ACC112 (cell line): Measurements from ENCODE around the gene TNFRSF13B.
"Not testable (repeated sequence)": the region's sequence is repeated elsewhere in the genome, so short reads cannot be mapped to it uniquely, and the experiment has no call there.

Experiments used
- H2AFZ ChIP-seq: fragments of 200-600 bp; sonication (generic); one replicate; pipeline ENCODE4 v1.6.0; 2017; ENCODE audit warnings: antibody characterized with exemption, low read length; ENCODE audit not compliant: unreplicated experiment
- H3K27ac ChIP-seq: fragments of 200-600 bp; sonication (generic); 2 replicates; pipeline ENCODE4 v1.5.1; 2014; ENCODE audit warnings: low read depth, mild to moderate bottlenecking, antibody characterized with exemption, low read length, moderate library complexity
- H3K27me3 ChIP-seq: fragments of 200-600 bp; sonication (generic); 2 replicates; pipeline ENCODE4 v1.6.1; 2014; ENCODE audit warnings: mild to moderate bottlenecking, antibody characterized with exemption, low read length, moderate library complexity, mixed read lengths; ENCODE audit not compliant: insufficient read depth
- H3K36me3 ChIP-seq: fragments of 200-600 bp; sonication (generic); 2 replicates; pipeline ENCODE4 v1.6.1; 2016; ENCODE audit warnings: mild to moderate bottlenecking, antibody characterized with exemption, low read length, moderate library complexity, mixed read lengths; ENCODE audit not compliant: insufficient read depth
- H3K4me1 ChIP-seq: fragments of 200-600 bp; sonication (generic); one replicate; pipeline ENCODE4 v1.6.1; 2016; ENCODE audit warnings: low read length, mixed read lengths; ENCODE audit not compliant: insufficient read depth, unreplicated experiment, control insufficient read depth
- H3K4me3 ChIP-seq: fragments of 200-600 bp; sonication (generic); 2 replicates; pipeline ENCODE4 v1.5.1; 2014; ENCODE audit warnings: mild to moderate bottlenecking, low read depth, low read length
- H3K79me2 ChIP-seq: fragments of 200-600 bp; sonication (generic); one replicate; pipeline ENCODE4 v1.6.0; 2016; ENCODE audit warnings: low read length; ENCODE audit not compliant: control insufficient read depth, unreplicated experiment, insufficient read depth

The TNFRSF13B gene

GRCh38 chr17:17015230-17015629 lies 43.3 kb upstream of the TNFRSF13B start:
- H3K4me3 ChIP-seq = no peak overlapping the region
- H3K4me1 ChIP-seq = no peaks in the 10 kb centered on the region
- H3K27ac ChIP-seq = no peak overlapping the region
- no peaks in the 10 kb centered on the region for H3K79me2 ChIP-seq
- H2AFZ ChIP-seq = no peak overlapping the region
- no peaks in the 10 kb centered on the region for H3K27me3 ChIP-seq
- H3K36me3 ChIP-seq = no peaks in the 10 kb centered on the region

DNA sequence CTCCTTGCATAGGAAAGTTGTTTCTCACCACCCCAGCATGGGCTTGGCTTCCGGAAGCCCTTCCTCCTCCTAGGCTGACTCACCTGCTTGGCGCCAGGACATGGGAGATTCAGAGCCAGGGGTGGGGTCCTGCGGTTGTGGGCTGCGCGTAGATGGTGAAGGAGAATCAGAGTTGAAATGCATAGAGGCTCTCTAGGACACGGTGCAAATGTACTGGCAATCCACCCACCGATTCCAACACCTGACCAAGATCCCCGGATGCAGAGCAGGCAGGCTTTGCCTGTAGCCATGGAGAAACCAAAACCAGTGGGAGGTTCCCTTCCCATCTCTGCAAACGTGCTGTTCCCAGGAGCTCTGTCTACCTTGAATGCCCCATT lies 42.8 kb upstream of the TNFRSF13B start:
- not testable (repeated sequence) for H3K79me2 ChIP-seq, H3K4me3 ChIP-seq, H3K4me1 ChIP-seq, H3K27ac ChIP-seq, H3K27me3 ChIP-seq, H2AFZ ChIP-seq, H3K36me3 ChIP-seq

DNA sequence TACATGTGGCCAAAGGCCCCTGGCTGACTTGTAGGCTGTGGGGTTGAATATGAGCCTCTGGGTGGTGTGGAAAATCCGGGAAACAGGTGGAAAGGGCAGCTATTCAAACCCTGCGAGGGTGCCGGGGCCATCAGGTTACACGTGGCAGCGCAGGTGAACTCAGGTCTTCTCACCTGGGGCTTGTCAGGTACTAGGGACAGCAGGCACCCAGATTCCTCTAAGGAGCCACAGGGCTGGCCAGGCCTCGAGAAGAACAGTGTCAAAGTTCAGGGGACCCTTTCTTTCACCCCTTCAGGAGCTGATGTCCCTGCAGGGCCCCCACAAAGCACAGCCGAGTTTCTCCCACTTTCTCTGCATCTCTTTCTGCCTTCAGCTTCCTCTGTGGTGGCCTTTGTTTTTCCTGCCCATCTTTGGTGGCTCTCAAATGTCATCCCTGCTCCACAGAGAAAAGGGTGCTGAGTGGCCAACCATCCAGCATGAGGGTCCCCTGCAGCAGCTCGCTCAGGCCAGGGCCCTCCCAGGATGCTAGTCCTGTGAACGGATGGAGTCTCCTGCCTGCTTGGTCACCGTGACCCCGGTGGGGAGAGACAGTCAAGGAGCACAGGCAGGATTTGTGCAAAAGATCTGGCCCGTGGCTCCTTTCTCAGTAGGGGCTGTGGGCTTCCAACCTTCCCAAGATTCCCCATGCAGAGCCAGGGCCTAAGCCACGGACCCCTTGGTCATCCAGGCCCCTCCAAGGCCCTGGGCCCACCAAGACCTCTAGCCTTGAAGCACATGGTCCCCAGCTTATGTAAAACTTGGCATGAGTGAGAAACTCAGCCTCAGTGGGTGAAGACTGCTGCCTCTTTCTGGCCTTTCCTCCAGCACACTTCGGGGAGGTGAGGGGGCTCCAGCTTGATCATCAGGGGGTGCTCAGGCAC lies 42.2 kb upstream of the TNFRSF13B start:
- not testable (repeated sequence) for H3K79me2 ChIP-seq, H3K27ac ChIP-seq, H3K27me3 ChIP-seq, H3K4me3 ChIP-seq, H2AFZ ChIP-seq, H3K4me1 ChIP-seq, H3K36me3 ChIP-seq

DNA sequence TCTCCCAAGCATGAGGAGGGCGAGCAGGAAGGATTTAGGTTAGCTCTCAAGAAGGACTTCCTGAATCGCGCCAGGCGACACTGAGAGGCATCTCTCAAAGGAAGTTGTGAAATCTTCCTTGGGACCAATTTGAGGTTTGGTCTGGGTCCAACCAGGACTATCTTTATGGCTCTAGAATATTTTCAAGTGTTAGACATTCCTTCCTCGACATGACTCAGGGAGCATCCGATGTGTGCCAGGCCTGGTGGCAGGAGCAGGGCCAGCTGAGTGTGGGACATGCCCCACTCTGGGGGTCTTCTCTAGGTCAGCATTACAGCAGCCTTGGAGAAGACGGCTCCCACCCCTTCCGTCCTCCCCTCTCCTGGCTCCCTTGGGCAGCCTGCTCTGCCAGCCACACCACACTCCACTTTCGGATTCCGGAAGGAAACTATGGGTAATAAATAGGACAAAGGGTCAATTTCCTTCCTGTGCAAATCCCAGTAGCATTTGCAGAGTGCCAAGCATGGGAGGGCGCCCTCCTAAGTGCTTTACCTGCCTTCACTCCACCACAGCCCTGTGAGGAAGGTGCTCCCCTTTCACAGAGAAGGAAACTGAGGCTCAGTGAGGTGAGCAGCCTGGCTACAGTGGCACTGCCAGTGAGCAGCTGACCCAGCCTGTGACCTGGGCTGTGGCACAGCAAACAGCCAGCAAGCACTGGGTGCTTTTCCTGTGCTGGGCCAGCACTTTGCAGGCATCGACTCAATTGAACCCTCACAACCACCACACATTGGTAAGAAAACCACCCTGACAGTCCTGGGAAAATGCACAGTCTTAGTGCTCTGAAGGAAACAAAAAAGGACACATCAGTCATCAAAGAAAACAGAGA lies 39.4 kb upstream of the TNFRSF13B start:
- H3K4me3 ChIP-seq, H3K4me1 ChIP-seq, H2AFZ ChIP-seq, H3K36me3 ChIP-seq, H3K27me3 ChIP-seq, H3K79me2 ChIP-seq: not testable (repeated sequence)
- H3K27ac ChIP-seq = peak overlapping the region; percentile 71

DNA sequence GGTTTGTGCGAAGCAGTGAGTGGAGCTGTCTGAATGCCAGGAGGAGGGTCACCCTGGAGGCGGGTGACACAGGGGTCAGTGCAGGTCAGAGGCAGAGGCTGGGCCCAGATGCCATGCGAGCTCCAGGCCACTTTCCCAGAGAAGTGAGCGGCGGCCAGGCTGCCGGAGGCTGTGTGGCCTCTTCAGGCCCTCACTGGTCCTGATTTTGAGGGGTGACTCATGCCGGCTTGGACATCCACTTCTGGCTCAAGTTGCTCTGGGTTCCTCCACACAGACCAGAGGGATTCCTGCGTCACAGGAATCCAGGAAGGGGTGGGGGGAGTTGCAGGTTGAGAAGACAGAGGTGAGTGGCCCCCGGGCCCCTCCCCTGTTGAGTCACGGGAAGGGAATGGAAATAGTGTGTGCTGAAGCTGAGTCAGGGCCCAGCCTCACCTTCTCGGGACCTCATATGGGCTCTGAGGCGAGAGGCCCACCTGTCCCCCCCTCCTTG lies 38.7 kb upstream of the TNFRSF13B start:
- not testable (repeated sequence) for H2AFZ ChIP-seq, H3K79me2 ChIP-seq, H3K27me3 ChIP-seq, H3K36me3 ChIP-seq, H3K4me3 ChIP-seq, H3K4me1 ChIP-seq
- H3K27ac ChIP-seq = peak overlapping the region; percentile 71

DNA sequence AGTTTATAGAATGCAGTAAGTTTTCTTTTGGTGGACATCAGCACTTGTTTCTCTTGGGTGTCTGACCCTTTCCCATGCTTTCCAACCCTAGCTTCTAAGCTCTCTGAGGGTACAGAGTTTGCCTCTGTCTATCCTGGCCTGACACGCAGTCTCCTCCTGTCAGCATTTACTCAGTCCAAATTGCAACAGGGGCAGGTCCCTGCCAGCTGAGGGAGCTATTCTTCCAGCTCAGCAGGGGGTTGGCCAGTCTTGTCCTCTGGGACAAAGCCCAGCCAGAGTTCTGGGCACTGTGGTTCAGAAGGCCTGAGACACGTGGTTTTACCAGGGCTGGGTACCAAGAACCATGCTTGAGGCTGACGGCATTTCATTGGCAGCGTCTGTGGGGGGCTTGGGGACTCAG lies 38.1 kb upstream of the TNFRSF13B start:
- H3K27me3 ChIP-seq, H3K4me1 ChIP-seq, H2AFZ ChIP-seq, H3K36me3 ChIP-seq, H3K4me3 ChIP-seq, H3K79me2 ChIP-seq: not testable (repeated sequence)
- peak overlapping the region; percentile 26; the same call in 1 of the 2 replicates for H3K27ac ChIP-seq

DNA sequence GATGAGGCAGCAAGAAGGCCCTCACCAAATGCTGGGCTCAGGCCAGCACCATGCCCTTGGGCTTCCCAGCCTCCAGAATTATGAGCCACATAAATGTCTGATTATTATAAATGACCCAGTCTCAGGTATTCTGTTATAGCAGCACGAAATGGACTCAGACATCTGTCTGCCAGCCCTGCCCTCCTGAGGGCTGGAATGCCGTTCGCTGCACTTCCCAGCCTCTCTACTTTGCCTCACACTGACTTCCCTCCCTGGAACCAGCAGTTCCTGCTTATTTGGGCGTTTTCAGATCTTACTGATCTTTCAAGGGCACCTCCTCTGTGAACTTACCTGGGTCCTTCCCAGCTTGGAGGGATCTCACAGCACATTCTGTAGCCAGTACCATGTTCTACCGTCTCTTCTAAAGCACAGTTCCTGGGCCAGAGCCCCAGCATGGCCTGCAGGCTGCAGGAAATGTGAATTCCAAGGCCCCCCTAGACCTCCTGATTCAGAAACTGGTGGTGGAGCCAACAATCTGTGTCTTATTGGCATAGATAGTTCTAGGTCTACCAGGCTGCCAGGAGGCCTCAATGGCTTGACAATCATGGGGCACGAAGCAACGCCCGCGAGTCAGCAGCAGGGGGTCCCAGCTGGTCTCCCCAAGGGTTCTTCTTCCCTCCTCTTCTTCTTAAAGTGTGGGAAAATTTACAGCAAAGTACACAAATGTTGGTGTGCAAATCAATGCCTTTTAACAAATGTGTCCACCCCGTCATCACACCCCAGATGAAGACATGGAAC lies 36.9 kb upstream of the TNFRSF13B start:
- H2AFZ ChIP-seq, H3K4me1 ChIP-seq, H3K27me3 ChIP-seq, H3K4me3 ChIP-seq, H3K27ac ChIP-seq, H3K79me2 ChIP-seq, H3K36me3 ChIP-seq: not testable (repeated sequence)

- not testable (repeated sequence) for H3K36me3 ChIP-seq, H3K4me1 ChIP-seq, H2AFZ ChIP-seq, H3K27ac ChIP-seq, H3K4me3 ChIP-seq, H3K27me3 ChIP-seq, H3K79me2 ChIP-seq
Measured at GRCh38 chr17:17007891-17008290, 36.0 kb upstream of the TNFRSF13B start.

DNA sequence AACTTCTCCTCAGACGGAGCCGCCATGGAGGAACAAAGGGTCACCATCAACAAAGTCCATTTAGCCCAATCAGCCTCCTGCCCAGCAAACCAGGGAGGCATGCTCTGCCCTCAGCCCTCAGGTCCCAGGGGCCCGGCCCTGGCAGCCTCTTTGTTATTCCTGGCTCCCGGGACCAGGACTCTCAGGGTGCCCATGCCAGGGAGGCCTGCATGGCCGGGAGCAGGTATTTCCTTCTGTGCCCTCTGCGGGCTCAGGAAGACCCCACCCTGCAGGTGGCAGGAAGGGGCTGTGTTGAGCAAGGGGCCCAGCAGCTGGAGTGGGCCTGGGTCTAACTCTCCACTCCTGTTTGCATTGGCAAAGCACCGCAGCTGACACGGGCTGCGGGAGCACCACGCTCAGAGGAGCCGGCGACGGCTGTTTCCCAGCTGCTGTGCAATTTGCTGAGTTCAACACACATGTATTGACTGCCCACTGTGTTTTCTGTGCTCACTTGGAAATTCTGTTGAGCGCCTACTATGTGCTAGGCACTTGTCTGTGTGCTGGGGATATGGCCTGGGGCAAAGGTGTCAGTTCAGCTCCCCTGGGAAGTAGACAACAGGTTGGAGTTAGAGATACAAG lies 33.2 kb upstream of the TNFRSF13B start:
- not testable (repeated sequence) for H3K27me3 ChIP-seq, H3K4me1 ChIP-seq, H3K79me2 ChIP-seq, H3K4me3 ChIP-seq, H2AFZ ChIP-seq, H3K27ac ChIP-seq, H3K36me3 ChIP-seq

- H2AFZ ChIP-seq = no peak overlapping the region
- H3K4me1 ChIP-seq = peaks cover 4% of the 10 kb centered on the region
- no peaks in the 10 kb centered on the region for H3K27me3 ChIP-seq
- H3K27ac ChIP-seq = no peak overlapping the region
- no peaks in the 10 kb centered on the region for H3K79me2 ChIP-seq
- H3K36me3 ChIP-seq = no peaks in the 10 kb centered on the region
- H3K4me3 ChIP-seq = no peak overlapping the region
Measured at GRCh38 chr17:17004251-17004996, 32.5 kb upstream of the TNFRSF13B start.
